SU-DHL-6 (cell line): ENCODE results near the gene CENPS.

ENCODE experiments used
- H2AFZ ChIP-seq: fragments of 200-600 bp; sonication (generic); 2 replicates; pipeline ENCODE4 v1.6.1; 2014; ENCODE audit warnings: low read depth, mild to moderate bottlenecking, moderate library complexity, mixed read lengths, antibody characterized with exemption, low read length; ENCODE audit not compliant: severe bottlenecking
- H3F3A ChIP-seq: fragments of 200-600 bp; shearing (Covaris generic); 2 replicates; pipeline ENCODE4 v1.6.0; 2016; ENCODE audit warnings: antibody characterized with exemption, mild to moderate bottlenecking; ENCODE audit not compliant: insufficient read depth
- H3K27ac ChIP-seq: fragments of 200-600 bp; sonication (generic); 2 replicates; pipeline ENCODE4 v1.5.1; 2016; ENCODE audit warnings: low read depth, mild to moderate bottlenecking, low read length, moderate library complexity, mixed read lengths
- H3K27me3 ChIP-seq: fragments of 200-600 bp; sonication (generic), shearing (Covaris generic); 2 replicates; pipeline ENCODE4 v1.6.0; 2014; ENCODE audit warnings: mild to moderate bottlenecking, low read length
- H3K36me3 ChIP-seq: fragments of 200-600 bp; sonication (generic); 2 replicates; pipeline ENCODE4 v1.6.1; 2014; ENCODE audit warnings: mild to moderate bottlenecking, low read length, mixed read lengths
- H3K4me2 ChIP-seq: fragments of 300-600, 200-600 bp; shearing (Covaris generic), sonication (generic); 2 replicates; pipeline ENCODE4 v1.6.0; 2014; ENCODE audit warnings: low read length, low read depth, mild to moderate bottlenecking; ENCODE audit not compliant: poor library complexity, severe bottlenecking
- H3K4me3 ChIP-seq: fragments of 200-600 bp; sonication (generic); 2 replicates; pipeline ENCODE4 v1.5.1; 2014; ENCODE audit warnings: antibody characterized with exemption, low read length, mild to moderate bottlenecking, mixed read lengths; ENCODE audit not compliant: insufficient read depth, poor library complexity, severe bottlenecking
- H3K79me2 ChIP-seq: fragments of 200-600 bp; sonication (generic); 2 replicates; pipeline ENCODE4 v1.6.1; 2014; ENCODE audit warnings: mild to moderate bottlenecking, low read length, moderate library complexity; ENCODE audit not compliant: insufficient read depth
- H3K9ac ChIP-seq: fragments of 200-600 bp; sonication (generic); 2 replicates; pipeline ENCODE4 v1.7.0; 2014; ENCODE audit warnings: mild to moderate bottlenecking, low read length
- H3K9me2 ChIP-seq: fragments of 200-600 bp; sonication (generic); replicated peaks from 2 replicates; pipeline ENCODE4 v1.6.1; 2014; ENCODE audit warnings: low read length; ENCODE audit not compliant: insufficient read depth
- H3K9me3 ChIP-seq: fragments of 200-600 bp; sonication (generic); 2 replicates; pipeline ENCODE4 v1.6.1; 2014; ENCODE audit warnings: low read length, mixed read lengths; ENCODE audit not compliant: insufficient read depth
- H4K20me1 ChIP-seq: fragments of 200-600 bp; sonication (generic); 2 replicates; pipeline ENCODE4 v1.6.1; 2014; ENCODE audit warnings: low read depth, mild to moderate bottlenecking, antibody characterized with exemption, low read length, moderate library complexity, mixed read lengths
- EZH2phosphoT487 ChIP-seq: fragments of 200-600 bp; sonication (generic), shearing (Covaris generic); conservative IDR thresholded peaks from 2 replicates; pipeline ENCODE4 v1.6.1; 2018; ENCODE audit warnings: mild to moderate bottlenecking, antibody characterized with exemption, low read length, moderate library complexity, mixed read lengths
- TF ChIP-seq, protein P1 (sequence below): fragments of 200-600 bp; sonication (generic); IDR thresholded peaks from one replicate; pipeline ENCODE4 v1.5.1; 2017; ENCODE audit warnings: antibody characterized with exemption, mild to moderate bottlenecking, low read length, moderate library complexity; ENCODE audit not compliant: insufficient read depth, poor library complexity, severe bottlenecking

Gene CENPS

GRCh38 chr1:10480614-10481013 lies 50.4 kb downstream of the CENPS start:
- Histone ChIP-seq H3K4me2 (no peak overlapping the region), H2AFZ (no peak overlapping the region), H3K36me3 (no peaks in the 10 kb centered on the region), H3K79me2 (peaks cover 72% of the 10 kb centered on the region), H3K27ac (no peak overlapping the region), H3K4me3 (no peak overlapping the region), H3K9me3 (no peaks in the 10 kb centered on the region), H3K9me2 (no peaks in the 10 kb centered on the region), H4K20me1 (no peaks in the 10 kb centered on the region), H3F3A (no peaks in the 10 kb centered on the region), H3K27me3 (no peaks in the 10 kb centered on the region), H3K9ac (no peak overlapping the region)
- TF ChIP-seq, protein P1, sequence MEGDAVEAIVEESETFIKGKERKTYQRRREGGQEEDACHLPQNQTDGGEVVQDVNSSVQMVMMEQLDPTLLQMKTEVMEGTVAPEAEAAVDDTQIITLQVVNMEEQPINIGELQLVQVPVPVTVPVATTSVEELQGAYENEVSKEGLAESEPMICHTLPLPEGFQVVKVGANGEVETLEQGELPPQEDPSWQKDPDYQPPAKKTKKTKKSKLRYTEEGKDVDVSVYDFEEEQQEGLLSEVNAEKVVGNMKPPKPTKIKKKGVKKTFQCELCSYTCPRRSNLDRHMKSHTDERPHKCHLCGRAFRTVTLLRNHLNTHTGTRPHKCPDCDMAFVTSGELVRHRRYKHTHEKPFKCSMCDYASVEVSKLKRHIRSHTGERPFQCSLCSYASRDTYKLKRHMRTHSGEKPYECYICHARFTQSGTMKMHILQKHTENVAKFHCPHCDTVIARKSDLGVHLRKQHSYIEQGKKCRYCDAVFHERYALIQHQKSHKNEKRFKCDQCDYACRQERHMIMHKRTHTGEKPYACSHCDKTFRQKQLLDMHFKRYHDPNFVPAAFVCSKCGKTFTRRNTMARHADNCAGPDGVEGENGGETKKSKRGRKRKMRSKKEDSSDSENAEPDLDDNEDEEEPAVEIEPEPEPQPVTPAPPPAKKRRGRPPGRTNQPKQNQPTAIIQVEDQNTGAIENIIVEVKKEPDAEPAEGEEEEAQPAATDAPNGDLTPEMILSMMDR, result no peak
- TF ChIP-seq EZH2phosphoT487, result no peak

GRCh38 chr1:10484521-10484920 lies 54.3 kb downstream of the CENPS start:
- no peaks in the 10 kb centered on the region for H3K36me3 ChIP-seq
- no peak overlapping the region for H3K9ac ChIP-seq
- no peaks in the 10 kb centered on the region for H4K20me1 ChIP-seq
- H3K79me2 ChIP-seq, result peaks cover 61% of the 10 kb centered on the region
- H3K4me2 ChIP-seq, result no peak overlapping the region
- H2AFZ ChIP-seq, result no peak overlapping the region
- no peak for TF ChIP-seq EZH2phosphoT487
- TF ChIP-seq, protein P1, result no peak
- no peaks in the 10 kb centered on the region for H3F3A ChIP-seq
- no peaks in the 10 kb centered on the region for H3K9me3 ChIP-seq
- no peak overlapping the region for H3K4me3 ChIP-seq
- H3K27me3 ChIP-seq, result no peaks in the 10 kb centered on the region
- H3K9me2 ChIP-seq, result no peaks in the 10 kb centered on the region
- H3K27ac ChIP-seq, result no peak overlapping the region

- Histone ChIP-seq H4K20me1 (no peaks in the 10 kb centered on the region), H3K4me3 (no peak overlapping the region), H3K4me2 (no peak overlapping the region), H3F3A (no peaks in the 10 kb centered on the region), H3K79me2 (peaks cover 72% of the 10 kb centered on the region), H3K27me3 (no peaks in the 10 kb centered on the region), H3K27ac (no peak overlapping the region), H3K9ac (no peak overlapping the region), H3K9me3 (no peaks in the 10 kb centered on the region), H3K36me3 (no peaks in the 10 kb centered on the region), H2AFZ (no peak overlapping the region), H3K9me2 (no peaks in the 10 kb centered on the region)
- no peak for TF ChIP-seq EZH2phosphoT487
- TF ChIP-seq, protein P1, result no peak
Measured at GRCh38 chr1:10489291-10490055, 59.2 kb downstream of the CENPS start.
